Stimulated activated CD8-positive, alpha-beta memory T cell treated with anti-CD3 and anti-CD28 coated beads, Interleukin-15, amount 100 ng/mL, for 24 hours (primary cell): ENCODE data around the gene NTF3.

Source experiments
- DNase-seq: peaks from one replicate; pipeline ENCODE4 v3.0.0-alpha.2; 2020; ENCODE audit warnings: low read depth

The NTF3 gene

GRCh38 chr12:5432011-5432400, at the start of gene NTF3:
Gene NTF3 (plus strand): TSS chr12:5432108. CDS start chr12:5432325, 217 bp downstream.
- no peak for DNase-seq

GRCh38 chr12:5384015-5384414, 47.9 kb upstream of the NTF3 start:
- DNase-seq = no peak

- no peak for DNase-seq
Observed at GRCh38 chr12:5388581-5389535, 43.0 kb upstream of the NTF3 start.

- no peak for DNase-seq
Observed at GRCh38 chr12:5390174-5390799, 41.6 kb upstream of the NTF3 start.

- no peak for DNase-seq
Observed at GRCh38 chr12:5391653-5392052, 40.3 kb upstream of the NTF3 start.

- no peak for DNase-seq
Observed at GRCh38 chr12:5392961-5393360, 38.9 kb upstream of the NTF3 start.

GRCh38 chr12:5395443-5396271, 36.3 kb upstream of the NTF3 start:
- DNase-seq = no peak

GRCh38 chr12:5396541-5396940, 35.4 kb upstream of the NTF3 start:
- no peak for DNase-seq

- no peak for DNase-seq
Observed at GRCh38 chr12:5399266-5399665, 32.6 kb upstream of the NTF3 start.

GRCh38 chr12:5402009-5402935, 29.6 kb upstream of the NTF3 start:
- no peak for DNase-seq

GRCh38 chr12:5403411-5403810, 28.5 kb upstream of the NTF3 start:
- no peak for DNase-seq

GRCh38 chr12:5407034-5407856, 24.7 kb upstream of the NTF3 start:
- DNase-seq = no peak

GRCh38 chr12:5409619-5410018, 22.3 kb upstream of the NTF3 start:
- DNase-seq = no peak

- DNase-seq = no peak
Observed at GRCh38 chr12:5416571-5416970, 15.3 kb upstream of the NTF3 start.

- DNase-seq = no peak
Observed at GRCh38 chr12:5417500-5417899, 14.4 kb upstream of the NTF3 start.

- DNase-seq = no peak
Observed at GRCh38 chr12:5428332-5429221, 3.3 kb upstream of the NTF3 start.

- no peak for DNase-seq
Observed at GRCh38 chr12:5429741-5430557, 2.0 kb upstream of the NTF3 start.
